CD4-positive, alpha-beta T cell treated with Interleukin-15 for 4 hours (primary cell): ENCODE measurements around the gene SLC27A6.
"Not testable (repeated sequence)": the region's sequence is repeated elsewhere in the genome, so short reads cannot be mapped to it uniquely, and the experiment has no call there.

Experiments
- DNase-seq: peaks from one replicate; pipeline ENCODE4 v3.0.0-alpha.2; 2020; ENCODE audit warnings: low spot score

The SLC27A6 gene

DNA sequence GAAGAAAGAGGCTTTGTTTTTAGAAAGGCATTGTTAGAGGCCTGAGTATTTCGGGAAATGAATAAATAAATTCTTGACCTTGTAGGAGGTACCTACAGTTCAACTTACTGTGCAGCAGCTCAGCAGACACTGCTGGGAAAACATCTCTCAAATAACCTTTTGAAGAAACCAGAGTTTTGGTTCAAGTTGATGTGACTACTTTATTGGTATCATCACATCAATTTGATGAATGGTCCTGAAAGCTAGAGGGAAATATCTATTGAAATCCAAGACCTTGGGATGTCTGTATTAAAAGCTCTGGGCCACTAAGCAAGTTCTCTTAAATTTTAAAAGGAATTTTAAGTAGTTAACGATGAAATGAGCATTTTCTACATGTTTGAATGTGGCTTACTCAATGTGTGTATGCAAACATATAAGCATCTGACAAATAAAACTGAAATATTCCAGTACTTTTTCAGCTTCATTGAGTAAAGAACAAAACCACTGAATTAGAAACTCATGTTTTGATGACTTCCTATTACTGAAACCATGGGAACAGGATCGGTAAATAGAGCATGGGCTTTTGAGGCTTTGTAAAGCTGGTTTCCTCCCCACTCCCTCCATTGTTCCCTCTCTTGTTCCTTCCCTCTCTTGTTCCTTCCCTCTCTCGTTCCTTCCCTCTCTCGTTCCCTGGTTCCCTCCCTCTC, 36.7 kb downstream of the SLC27A6 start:
- DNase-seq = no peak

DNA sequence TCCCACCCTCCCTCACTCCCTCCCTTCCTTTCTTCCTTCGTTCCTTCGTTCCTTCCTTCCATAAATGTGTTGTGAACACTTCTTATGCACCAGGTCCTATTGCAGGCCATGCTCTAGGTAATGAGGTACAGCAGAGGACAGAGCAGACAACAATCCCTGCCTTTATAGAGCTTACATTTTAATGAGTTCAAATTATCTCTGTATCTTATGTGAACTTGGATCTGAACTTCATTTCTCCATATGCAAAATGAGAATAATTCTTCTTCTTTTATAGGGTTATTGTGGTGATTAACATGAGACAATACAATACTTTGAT, 37.2 kb downstream of the SLC27A6 start:
- no peak for DNase-seq

- DNase-seq = no peak
Observed at GRCh38 chr5:129003232-129003631, 37.9 kb downstream of the SLC27A6 start.

DNA sequence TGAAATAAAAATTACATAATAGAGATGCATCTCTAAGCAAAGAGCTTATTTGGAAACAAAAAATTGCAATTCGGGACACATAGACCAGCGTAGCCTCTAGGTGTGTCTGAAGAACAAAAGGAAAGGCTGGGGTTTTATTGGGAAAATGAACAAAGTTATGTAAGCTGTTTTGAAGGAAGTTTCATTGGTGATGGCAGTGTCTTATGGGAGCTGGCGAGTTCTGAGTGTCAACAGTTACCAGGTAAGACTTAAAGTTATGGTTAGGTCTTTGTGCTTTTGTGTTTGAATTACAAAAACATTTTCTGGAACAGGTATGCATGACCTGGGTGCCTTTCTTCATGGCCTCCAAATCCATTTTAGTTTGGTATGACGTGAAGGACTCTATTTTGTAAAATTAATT, 48.9 kb downstream of the SLC27A6 start:
- DNase-seq = no peak

- no peak for DNase-seq
Observed at GRCh38 chr5:129018837-129019236, 53.5 kb downstream of the SLC27A6 start.

GRCh38 chr5:129019401-129019908, 54.2 kb downstream of the SLC27A6 start:
- no peak for DNase-seq

GRCh38 chr5:129020683-129021082, 55.4 kb downstream of the SLC27A6 start:
- DNase-seq = no peak

DNA sequence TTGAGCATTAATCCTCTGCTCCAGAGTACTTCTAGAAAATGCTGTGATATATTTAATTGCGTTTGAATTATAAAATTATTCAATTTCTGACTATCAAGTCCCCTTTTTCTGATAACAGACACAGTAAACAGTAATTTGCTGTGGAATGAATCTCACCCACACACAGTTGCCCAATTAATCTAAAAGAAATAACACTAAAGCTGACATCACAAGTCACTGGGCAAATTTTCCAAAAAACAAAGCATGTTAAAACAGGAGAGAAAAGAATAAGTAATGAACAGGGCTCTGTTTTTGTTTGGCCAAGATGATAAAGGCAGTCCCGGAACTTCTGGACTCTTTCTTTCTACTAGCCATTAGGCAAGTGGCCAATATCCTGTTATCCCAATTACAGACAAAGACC, 56.5 kb downstream of the SLC27A6 start:
- DNase-seq = no peak

GRCh38 chr5:129022599-129022998, 57.3 kb downstream of the SLC27A6 start:
- no peak for DNase-seq

- no peak for DNase-seq
Observed at GRCh38 chr5:129027260-129027659, 62.0 kb downstream of the SLC27A6 start.

DNA sequence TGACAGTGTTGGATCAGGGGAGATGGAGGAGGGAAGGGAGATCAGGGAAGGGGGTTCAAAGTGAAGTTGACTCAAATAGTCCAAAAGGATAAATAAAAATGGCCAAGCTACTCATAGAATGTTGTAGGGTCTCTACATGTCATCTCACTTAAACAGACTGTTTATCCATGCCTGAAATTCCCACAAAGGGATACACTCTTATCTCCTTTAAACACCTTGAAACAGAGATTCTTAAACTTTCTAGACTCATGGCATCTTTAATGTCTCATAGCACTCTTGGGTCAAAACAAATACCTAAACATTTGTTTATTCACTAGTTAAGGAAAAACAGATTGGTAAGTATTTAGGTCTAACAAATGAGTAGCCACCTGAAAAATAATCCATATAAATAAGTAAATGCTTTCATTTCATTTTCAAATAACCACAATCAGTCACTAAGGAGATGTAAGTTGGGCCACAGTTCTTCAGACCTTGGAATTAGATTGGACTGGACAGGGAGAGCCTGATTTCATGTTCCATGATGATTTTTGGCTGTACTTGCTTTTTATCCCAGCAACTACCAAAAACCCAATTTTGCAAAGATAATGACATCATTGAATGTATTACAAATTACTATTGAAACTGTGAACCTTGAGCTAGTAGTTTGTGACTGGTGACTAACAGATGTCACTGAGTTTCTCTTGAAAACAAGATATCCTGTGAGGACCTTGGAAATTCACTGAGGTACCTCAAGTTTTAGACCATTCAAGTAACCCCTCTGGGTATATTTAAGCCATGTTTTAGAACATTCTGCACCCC, 66.8 kb downstream of the SLC27A6 start:
- no peak for DNase-seq

DNA sequence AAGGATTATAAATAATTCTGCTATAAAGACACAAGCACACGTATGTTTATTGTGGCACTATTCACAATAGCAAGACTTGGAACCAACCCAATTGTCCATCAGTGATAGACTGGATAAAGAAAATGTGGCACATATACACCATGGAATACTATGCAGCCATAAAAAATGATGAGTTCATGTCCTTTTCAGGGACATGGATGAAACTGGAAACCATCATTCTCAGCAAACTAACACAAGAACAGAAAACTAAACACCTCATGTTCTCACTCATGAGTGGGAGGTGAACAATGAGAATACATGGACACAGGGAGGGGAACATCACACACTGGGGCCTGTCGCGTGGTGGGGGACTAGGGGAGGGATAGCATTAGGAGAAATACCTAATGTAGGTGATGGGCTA, 71.0 kb downstream of the SLC27A6 start:
- DNase-seq = not testable (repeated sequence)

GRCh38 chr5:129041196-129041881, 76.1 kb downstream of the SLC27A6 start:
- no peak for DNase-seq

DNA sequence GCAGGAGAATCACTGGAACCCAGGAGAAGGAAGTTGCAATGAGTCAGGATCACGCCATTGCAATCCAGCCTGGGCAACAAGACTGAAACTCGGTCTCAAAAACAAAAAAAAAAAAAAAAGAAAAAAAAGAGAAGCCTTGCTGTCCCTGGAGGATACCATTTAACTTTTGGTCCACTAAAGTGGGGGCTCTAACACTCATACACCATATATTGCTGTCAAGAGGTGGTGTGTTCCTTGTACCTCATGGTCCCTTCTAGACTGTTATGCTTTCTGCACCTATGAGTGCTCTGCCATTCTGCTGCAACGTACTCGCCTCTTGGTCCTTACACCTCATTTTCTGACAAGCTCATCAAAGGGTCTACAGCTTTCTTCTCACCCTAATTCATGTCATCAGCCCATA, 77.0 kb downstream of the SLC27A6 start:
- DNase-seq = no peak

- DNase-seq = no peak
Observed at GRCh38 chr5:129043894-129044293, 78.6 kb downstream of the SLC27A6 start.

GRCh38 chr5:129046151-129046550, 80.9 kb downstream of the SLC27A6 start:
- no peak for DNase-seq

DNA sequence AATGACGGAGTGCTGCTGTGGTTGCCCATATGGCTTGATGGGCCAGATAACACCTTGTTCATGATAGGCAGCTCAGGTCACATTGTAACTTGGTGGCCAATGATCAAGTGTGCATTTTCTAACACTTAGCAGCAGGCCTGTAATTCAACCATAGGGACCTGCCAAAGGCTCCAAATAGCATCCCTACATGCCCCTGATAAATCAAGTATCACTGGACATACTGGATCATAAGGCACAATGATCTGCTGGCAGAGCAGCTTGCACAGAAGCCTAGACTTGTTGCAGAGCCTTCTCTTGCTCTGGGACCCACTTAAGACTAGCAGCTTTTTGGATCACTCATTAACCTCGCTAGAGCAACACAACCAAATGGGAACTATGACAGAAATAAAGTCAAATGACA, 83.2 kb downstream of the SLC27A6 start:
- no peak for DNase-seq

- no peak for DNase-seq
Observed at GRCh38 chr5:129049126-129049799, 84.0 kb downstream of the SLC27A6 start.

GRCh38 chr5:129051283-129051682, 86.0 kb downstream of the SLC27A6 start:
- DNase-seq = no peak

DNA sequence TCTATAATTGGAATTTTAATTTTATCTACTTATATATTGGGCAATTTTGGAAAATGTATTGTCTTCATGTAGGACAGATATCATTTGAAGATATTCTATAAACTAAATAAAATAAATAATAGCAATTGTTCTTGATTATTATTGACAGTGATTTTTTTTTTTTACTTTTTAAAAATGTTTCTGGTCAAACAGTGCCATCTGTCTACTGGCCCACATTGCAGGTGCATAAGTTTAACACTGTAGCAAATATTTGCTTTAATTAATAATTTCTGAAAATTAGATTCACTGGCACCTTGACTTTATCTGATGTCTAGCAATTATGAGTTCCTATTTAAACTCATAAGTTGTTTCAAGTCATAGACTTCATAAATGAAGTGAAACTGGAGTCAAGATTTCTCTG, 88.2 kb downstream of the SLC27A6 start:
- no peak for DNase-seq

- DNase-seq = no peak
Observed at GRCh38 chr5:129057329-129057728, 92.0 kb downstream of the SLC27A6 start.

GRCh38 chr5:129061849-129062248, 96.6 kb downstream of the SLC27A6 start:
- DNase-seq = no peak
